CD4-positive, alpha-beta T cell treated with Interleukin-6 for 4 hours (primary cell): ENCODE results near the gene CHRNA4.
"Not testable (repeated sequence)": the region's sequence is repeated elsewhere in the genome, so short reads cannot be mapped to it uniquely, and the experiment has no call there.

Experiments
- DNase-seq: peaks from one replicate; pipeline ENCODE4 v3.0.0-alpha.2; 2020; ENCODE audit warnings: mixed read lengths

CHRNA4 gene

DNA sequence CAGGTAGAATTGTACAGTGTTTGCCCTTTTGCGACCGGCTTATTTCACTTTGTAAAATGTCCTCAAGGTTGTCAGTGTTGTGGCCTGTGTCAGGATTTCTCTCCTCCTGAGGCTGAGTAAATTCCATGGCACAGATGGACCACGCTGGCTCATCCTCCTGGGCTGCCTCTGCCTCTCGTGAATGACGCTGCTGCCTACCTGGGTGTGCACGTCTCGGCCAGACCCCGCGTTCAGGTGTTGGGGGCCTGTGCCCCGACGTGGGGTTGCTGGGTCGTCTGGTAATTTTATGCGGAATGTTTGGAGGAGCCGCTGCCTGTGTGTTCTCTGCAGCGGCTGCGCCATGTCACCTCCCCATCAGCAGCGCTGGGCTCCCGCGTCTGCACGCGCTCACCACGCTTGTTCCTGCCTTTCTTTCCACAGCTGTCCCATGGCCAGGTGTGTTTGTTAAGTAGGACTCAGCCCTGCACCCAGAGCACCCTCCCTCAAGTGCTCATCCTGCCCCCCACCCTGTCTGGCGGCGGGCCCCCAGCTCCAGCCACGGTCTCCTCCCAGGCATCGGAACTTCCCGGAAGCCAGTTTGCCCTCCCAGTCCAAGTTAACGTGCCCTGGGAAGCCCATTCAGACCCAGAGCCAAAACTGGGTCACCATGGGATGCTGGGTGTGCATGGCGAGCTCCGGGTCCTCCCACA, 36.1 kb upstream of the CHRNA4 start:
- no peak for DNase-seq

DNA sequence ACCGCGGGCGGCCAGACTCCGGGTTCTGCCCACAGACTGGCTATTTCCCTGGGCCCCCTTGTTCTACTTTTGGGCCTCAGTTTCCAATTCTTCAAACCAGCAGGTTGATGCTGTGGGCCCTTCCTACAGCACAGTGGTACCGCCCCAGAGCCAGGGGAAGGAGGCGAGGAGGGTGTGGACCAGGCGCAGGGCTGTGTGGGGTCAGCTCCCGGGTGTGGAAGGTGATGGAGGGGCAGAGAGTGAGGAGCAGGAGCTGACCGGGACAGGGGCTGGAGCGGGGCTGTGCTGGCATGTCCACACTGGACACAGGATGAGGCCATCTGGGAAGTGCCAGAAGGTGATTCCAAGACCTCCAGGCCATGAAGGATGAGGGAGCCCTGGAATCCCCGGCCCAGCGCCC, 35.2 kb upstream of the CHRNA4 start:
- DNase-seq, result no peak

DNA sequence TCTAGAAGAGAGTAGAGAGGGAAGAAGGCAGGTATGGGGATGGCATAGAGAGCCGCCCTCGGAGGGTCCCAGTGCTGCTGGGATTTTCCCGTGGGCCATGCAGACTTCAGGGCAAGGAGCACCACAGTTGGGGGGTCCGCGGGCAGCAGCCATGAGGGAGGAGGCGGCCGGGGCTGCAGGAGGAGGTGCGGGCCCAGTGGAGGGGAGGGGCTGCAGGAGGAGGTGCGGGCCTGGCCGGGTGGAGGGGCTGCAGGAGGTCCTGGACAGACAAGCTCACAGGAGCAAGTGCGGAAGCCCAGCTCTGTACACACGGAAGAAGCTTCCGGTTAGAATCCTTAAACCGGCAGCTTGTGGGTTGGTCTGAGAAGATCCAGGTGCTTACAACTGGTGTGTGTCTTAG, 34.6 kb upstream of the CHRNA4 start:
- no peak for DNase-seq

DNA sequence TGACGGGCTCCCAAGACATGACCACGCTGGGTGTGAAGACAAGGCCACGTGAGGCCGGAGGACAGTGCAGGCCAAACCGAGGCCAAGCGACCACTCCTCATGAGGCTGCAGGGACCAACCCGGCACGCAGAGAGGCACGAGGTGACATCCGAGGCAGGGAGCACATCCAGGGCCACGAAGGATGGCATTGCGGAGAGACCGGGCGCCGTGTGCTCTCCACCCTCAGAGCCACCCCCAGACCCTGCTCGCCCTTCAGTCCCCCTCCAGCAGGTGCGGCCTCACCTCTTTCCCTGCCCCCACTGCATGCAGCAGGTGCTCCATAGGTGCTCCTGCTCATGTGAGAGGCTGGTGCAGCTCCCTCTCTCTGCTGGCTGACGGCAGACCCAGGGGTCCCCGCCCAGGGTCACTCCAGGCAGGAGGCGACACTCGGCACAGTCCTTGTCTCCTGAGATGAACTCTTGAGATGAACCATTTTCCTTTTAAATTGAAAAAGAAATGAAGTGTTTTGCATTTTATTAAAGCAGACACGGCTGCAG, 33.8 kb upstream of the CHRNA4 start:
- DNase-seq, result no peak

DNA sequence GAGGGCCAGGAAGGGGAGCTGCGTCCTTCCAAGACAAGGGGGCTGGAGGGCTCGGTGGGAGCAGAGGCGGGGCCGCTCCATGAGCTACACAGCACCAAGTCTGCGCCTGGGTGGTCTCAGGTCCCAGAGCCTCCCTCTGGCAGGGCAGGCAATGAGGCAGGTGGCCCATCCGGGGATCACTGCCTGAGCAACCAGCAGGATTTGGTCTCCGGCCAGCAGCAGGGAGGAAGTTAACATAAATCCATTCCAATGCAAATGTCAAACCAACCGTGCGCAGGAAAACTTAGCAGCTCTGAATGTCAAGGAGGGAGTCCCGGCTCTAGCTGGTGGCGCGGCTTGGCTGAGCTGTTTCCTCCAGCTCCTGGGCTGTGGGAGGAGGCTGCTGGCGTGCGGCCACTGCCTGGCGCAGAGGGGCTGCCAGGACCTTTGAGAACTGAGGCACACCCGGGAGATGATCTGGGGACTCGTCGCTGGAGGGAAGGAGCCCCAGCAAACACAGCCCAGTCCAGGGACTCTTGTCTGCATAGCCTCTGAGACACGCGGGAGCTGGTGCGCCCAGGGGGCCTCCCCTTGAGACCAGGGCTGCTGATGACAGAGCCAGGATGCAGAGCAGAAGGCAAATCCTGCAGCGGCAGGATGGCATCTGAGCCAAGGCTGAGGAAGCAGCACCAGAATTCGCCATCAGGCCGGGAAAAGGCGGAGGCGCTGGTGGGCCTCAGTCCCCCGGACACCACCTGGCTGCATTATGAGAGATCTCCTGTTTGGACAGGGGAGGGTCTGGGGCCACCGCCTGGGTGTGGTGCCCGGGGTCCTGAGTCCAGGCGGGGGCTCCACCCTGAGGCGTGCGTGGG, 33.1 kb upstream of the CHRNA4 start:
- no peak for DNase-seq

DNA sequence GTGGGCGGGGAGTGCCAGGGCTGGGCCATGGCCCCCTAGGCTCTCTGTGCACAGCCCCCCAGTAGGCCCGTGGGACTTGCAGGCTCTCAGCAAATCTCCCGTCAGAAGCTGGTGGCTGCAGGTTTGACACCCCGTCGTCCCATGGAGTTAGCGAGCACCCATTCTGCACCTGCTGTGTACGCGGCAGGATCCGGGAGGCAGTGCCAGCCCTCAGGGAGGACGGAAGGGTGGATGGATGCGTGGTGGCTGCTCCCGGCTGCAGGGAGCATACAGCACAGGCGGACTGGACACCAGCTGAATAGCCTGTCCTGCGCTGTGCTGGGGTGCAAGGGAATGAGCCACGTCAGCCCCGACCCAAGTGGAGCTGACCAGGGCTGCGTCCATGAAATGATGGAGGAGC, 32.4 kb upstream of the CHRNA4 start:
- no peak for DNase-seq

DNA sequence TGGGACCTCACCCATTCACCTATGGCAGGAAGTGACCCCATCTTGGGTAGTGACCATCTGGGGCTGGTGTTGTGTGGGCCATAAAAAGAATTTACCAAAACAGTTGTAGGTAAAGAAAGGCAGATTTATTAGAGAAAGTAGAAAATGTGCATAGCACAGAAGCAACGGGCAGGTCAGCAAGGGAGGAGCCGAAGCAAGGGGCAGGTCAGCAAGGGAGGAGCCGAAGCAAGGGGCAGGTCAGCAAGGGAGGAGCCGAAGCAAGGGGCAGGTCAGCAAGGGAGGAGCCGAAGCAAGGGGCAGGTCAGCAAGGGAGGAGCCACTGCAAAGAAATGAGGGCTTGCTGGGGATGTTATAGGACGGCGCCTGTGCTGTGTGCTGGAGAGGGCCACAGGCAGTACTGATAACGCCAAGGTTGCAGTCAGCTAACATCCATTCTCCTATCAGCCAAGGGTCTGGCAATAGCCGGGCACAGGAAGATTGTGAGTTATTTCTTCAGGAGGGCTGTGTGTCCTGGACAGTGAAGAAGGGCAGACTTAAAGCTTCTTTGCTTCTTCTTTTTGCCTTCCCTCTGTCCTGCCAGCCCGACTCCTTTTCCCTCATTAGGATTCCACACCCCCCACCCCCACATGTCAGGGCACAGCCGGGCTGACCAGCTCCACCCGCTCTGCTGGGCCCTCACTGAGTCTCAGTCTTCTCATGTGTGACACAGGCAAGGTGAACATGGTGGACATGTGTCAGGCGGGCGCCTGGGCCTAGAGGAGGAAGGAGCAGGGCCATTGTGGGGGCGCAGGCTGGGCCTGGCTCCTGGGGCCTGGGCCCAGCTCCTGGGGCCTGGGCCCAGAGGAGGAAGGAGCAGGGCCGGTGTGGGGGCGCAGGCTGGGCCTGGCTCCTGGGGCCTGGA, 31.6 kb upstream of the CHRNA4 start:
- no peak for DNase-seq

DNA sequence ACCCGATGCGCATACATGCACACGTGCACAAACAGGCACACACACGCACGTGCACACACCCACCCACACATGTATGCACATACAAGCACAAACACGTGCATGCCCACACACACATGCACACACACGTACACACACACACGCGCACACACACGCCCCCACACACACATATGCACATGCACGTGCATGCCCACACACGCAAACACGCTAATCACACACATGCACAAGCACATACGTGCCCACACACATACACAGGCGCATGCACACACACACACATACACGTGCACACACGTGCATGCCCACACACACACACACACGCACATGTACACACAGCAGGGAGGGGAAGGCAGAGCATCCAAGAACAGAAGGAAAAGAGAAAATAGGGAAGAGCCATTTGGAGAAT, 26.8 kb upstream of the CHRNA4 start:
- no peak for DNase-seq

DNA sequence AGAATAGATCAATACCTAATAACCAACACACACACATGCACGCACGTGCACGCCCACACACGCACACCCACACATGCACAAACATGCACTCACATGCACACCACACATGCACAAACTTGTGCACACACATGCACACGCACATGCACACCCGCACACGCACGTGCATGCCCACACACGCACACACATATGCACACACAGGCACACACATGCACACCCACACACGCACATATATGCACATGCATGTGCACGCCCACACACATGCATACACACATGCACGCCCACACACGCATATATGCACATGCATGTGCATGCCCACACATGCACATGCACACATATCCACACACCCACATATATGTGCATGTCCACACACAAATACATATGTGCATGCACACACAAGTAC, 26.2 kb upstream of the CHRNA4 start:
- DNase-seq, result no peak

DNA sequence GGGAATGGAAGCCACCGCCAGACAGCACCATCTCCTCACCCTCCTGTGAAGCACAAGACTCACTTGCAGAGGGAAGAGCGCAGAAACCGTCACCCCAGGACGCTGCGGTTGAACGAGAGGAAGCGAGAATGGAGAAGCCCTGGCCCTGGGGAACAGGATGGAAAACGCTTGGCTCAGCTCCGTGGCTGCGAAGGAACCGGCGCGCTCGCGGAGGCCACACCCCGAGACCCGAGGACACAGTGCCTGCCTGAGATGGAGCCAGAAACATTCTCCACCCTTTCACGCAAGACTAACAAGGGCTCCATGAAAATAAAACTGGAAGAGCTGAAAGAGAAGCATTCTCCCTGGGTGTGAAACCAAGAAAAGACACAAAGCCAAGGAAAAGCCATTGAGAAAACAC, 25.3 kb upstream of the CHRNA4 start:
- no peak for DNase-seq

DNA sequence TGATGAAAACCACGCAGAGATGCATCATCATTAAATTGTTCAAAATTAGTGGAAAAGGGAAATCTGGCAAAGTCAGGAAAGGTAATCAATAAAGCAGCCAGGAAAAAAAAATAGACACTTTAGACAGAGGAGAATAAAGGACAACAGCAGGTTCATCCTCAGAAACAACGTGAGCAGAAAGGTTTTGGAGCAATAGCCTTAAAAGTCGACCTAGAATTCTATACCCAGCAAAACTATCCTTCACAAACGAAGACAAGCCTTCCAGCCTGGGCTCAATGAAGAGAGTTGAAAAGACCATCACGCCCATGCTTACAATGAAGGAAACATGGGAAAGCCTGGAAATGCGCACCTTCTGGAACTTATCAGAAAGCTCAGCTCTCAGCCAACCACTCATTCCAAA, 24.7 kb upstream of the CHRNA4 start:
- no peak for DNase-seq

DNA sequence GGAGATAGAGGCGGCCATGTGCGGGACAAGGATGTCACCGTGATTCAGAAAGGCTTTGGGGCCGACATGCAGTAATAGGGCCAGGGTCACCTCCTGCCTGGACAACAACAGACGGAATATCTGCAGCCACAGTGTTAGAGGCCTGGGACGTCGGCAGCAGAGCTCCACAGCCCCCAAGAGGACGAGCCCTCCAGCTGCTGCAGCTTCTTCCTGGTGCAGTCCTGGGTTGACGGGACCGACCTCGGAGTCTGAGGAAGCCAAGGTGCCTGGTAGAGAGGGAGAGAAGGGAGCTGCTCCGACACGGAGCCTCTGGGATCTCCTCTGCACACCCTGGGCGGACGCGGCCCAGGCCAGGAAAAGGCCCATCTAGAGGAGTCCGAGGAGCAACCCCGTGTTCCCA, 23.2 kb upstream of the CHRNA4 start:
- no peak for DNase-seq

DNA sequence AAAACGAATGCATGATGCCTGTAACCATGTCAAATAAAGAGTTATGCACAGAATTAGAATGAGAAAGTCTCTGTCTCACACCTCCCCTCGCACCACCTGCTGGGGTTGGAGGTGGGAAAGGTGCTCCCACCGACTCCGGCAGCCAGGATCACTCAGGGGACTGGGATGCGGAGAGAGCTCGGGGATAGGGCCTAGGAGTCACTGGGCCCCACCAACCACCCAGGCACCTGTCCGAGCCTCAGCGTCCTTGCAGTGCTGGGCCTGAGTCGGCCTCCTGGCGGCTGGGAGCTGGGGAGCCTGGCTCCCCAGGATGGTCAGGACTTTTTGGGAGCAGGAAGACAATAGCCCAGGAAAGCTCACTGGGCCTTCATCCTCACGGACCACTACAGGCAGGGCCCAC, 22.4 kb upstream of the CHRNA4 start:
- DNase-seq, result no peak

DNA sequence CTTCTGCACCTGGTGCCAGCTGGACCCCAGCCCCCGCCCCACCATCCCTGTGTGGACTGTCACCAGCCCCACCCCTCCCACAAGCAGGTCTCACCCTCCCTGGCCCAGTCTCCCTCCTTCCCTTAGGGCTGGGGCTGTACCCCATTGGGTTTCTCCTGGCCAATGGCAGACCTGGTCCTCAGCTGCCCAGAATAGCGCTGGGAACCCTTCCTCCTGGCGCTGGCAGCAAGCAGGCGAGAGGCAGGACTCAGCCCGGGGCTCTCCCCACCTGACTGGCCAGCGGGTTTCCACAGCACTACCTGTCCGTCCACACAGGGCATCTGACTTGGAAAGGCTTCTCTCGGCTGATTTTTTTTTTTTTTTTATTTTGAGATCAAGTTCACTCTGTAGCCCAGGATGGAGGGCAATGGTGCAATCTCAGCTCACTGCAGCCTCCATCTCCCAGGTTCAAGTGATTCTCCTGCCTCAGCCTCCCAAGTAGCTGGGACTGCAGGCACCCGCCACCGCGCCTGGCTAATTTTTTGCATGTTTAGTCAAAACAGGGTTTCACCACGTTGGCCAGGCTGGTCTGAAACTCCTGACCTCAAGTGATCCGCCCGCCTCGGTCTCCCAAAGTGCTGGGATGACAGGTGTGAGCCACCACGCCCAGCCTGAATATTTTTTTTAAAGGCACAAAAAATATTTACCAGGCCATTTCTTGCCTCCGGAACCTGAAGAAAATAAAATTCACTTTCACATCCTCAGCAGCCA, 21.6 kb upstream of the CHRNA4 start:
- no peak for DNase-seq

DNA sequence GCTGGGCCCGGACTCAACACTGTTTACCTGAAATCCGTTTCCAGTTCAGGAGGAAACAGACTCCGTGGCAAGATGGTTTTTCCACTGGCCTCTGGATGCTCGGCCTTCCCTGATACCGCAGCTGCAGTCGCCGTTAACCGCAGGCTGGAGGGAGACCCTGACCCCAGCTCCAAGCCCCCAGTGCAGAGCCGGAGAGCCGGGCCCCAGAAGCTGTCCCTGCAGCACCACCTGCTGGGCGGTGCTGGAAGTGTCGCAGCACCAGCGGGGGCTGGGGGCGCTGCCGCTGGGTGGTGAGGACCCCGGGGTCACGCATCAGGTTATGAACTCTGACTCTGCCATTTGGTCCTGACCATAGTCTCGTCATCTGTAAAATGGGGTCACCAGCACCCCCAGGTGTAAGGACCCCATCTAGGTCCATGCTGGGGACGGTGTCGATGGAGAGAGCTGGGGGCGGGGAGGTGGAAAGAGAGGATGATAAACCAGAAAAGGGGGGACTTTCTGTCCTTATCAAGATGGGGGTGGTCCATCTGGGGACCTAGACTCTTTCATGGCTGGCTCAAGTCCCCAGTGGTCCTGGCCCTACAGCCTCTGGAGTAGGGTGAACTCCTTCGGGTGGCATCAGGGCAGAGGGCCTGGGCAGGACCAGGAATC, 20.8 kb upstream of the CHRNA4 start:
- DNase-seq, result peak; percentile 42

DNA sequence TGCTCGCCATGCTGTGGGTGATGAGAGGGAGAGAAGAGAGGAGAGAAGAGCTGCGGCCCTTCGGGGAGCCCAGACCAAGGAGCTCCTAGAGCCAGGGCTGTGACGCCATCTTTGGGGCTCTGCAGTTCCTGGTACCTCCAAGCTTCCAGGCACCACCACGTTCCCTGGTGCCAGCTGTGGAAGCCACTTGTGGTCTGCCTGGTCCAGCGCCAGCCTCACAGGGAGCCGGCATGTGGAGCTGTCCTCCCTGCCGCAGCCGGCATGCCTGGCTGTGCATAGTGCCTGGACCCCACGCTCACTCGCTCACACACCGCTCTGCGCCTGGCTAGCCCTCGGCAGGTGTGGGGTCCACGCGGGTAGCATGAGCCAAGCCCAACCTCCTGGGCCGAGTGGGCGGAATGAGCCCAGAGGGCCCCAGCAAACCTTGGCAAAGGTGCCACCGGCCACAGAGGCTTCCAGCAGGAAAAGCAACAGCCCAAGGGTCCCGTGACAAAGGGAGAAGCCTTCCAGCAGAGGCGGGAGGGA, 19.3 kb upstream of the CHRNA4 start:
- no peak for DNase-seq

DNA sequence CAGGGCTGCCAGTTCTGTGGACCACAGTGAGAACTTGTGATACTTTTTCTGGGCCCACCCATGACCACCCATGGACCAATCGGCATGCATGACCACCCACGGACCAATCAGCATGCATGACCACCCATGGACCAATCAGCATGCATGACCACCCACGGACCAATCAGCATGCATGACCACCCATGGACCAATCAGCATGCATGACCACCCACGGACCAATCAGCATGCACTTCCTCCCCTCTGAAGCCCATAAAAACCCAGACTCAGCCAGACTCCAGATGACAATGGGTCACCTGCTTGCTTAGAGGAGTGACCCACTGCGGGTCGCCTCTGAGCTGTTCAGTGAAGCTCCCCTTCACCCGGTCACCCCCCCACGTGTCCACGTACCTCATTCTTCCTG, 18.7 kb upstream of the CHRNA4 start:
- DNase-seq, result not testable (repeated sequence)

DNA sequence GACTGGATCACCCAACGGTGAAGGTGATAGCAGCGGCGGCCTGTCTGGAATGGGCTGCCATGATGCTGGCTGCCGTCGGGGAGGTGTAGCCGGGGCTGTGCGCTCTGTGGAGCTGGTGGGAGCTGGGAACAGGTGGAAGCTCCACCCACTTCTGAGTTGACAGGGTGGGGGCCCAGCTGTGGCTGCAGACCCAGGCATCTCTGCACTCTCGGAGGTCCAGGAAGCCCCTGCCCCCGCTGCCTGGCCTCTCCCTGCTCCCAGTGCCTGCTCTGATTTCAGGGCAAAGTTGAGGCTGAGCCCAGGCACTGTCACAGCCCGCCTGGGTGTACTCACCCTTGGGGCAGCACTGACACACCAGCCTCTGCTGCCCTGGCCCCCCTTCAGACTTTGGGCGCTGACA, 18.1 kb upstream of the CHRNA4 start:
- no peak for DNase-seq

DNA sequence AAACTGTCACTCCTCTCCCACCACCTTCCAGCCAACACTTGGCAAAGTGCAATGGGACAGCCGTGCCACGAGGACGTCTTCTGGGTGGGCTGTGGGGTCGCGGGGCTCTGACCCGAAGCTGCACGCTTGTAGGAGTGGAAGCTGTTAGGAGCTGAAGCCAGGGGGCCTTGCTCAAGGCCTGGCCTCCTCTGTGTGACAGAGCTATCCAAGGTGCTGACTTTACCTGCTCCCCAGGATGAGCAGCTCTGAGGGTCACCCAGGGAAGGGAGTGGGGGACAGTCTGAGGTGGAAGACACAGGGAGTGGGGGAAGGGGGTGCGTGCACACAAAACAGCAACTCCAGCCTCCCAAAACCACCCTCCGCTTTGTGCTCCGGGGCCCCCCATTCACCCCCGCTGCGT, 17.5 kb upstream of the CHRNA4 start:
- no peak for DNase-seq

DNA sequence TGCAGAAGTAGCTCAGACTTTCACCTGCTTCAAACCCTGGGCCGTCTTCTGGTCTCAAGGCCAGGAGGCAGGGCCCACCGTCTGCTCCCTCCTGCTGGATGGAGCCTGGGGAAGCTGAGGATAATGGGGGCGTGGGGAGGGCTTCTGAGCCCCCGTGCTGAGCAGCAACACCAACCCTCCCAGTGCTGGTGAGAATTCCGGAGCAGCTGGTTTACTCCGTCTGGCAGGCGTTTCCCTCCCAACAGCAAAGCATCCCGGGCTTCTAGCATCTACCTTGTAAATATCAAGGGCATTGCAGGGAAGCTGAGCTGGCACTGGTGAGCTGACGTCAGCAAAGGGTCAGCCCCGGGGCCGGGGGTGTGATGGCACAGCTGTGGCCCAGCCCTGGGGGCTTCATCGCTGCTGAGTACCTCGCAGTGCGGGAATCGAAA, 16.8 kb upstream of the CHRNA4 start:
- no peak for DNase-seq

DNA sequence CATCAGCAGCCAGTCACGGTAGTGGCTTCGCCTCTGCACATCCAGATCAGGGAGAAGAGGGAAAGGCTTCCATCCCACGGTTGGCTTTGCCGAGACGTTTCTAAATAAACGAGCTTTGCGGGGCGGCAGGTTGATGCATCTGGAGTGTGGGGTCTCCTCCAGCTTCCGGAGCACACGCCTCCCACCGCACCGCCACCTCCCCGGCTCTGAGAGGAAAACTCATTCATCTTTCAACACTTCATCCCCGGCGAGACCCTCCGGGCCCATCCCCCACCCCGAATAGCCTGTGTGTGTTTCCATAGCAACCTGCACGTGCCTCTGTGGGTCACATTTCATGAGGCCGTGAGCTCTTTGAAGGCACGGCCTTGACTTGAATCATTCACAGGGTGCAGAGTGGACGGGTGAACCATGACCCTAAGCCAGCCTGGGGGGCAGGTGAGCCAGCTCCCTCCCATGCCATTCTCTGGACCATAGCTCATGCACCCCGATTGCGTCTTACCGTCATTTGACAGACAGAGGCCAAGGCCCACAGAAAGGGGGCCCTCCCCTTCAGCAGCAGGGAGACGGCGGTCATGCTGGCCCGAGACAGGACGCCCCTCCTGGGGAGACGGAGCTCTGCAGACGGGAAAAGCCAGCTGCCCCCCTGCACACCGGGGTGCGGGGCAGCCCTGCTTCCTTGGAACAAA, 16.2 kb upstream of the CHRNA4 start:
- DNase-seq, result no peak
